ENCODE data around the gene PPBP.
A peak's percentile ranks its signal among the peaks of the same experiment; 100 is the strongest.

Gene PPBP

GRCh38 chr4:73998040-73999011 lies 10.3 kb upstream of the PPBP start, which contains the start of gene CXCL5:
CXCL5 (minus strand) TSS chr4:73998677; CDS start chr4:73998581, 96 bp downstream.
- Histone ChIP-seq H3K9me3 (ENCODE audit: control extremely low read depth in 1 of 5, control insufficient read depth in 4 of 5, insufficient read depth in 2 of 5, low read depth in 1 of 5, low read length in 4 of 5) (no peaks in the 10 kb centered on the region), H3K36me3 (ENCODE audit: control insufficient read depth in 4 of 4, insufficient read depth in 4 of 4, low read length in 3 of 4) (no peaks in the 10 kb centered on the region), H3K27me3 (replicated peaks in 2 of 5; ENCODE audit: control insufficient read depth in 4 of 5, insufficient read depth in 5 of 5, low read length in 4 of 5) (peaks cover 0 to 14% (median 6%) of the 10 kb centered on the region in 5 experiments), H3K27ac (ENCODE audit: insufficient read depth in 1 of 2, low read depth in 1 of 2, low read length in 2 of 2, poor library complexity in 1 of 2, severe bottlenecking in 2 of 2) (no peak within 1 kb of the TSS), H3K4me1 (ENCODE audit: control extremely low read depth in 1 of 4, control insufficient read depth in 4 of 4, insufficient read depth in 4 of 4, low read length in 3 of 4) (peaks cover 0 to 10% (median 7%) of the 10 kb centered on the region in 4 experiments), H3K4me3 (ENCODE audit: control insufficient read depth in 1 of 7, extremely low read depth in 1 of 7, insufficient read depth in 4 of 7, low read depth in 2 of 7, low read length in 6 of 7) (peak within 1 kb of the TSS in 5 of 7 experiments; percentile 37 to 74 (median 64))
- POLR2A ChIA-PET, result no interaction called here
- WGBS (ENCODE audit: insufficient coverage), result 11% methylated on average over 31 of the region's 46 CpGs
- peak; percentile 48 to 58 (median 49) for DNase-seq
- CTCF ChIA-PET, result interaction anchor here (1.1 to 3.5 kb wide), 9 partner anchors 14 to 338 kb away, joined by 3 to 15 read pairs (median 5); partner anchors contain the start of gene CXCL3

DNA sequence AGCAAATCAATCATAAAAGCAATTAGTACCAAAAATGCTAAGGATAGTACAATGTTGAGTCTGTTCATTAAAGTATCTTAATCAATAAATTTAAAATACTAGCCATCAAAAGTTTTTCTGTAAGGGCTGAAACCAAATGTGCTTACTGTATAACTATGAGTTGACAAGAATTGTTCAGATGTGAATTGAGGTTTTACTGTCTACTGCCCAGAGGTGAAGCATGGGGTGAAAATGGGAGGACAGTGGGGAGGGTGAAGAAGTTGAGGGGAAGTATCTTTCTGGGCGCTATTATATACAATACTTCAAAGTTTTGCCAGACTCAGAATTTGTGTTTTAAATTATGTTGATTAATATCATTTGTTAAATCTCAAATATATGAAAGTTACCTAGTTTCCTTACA lies 4.1 kb upstream of the PPBP start:
- H3K4me3 ChIP-seq (ENCODE audit: control insufficient read depth in 1 of 7, extremely low read depth in 1 of 7, insufficient read depth in 4 of 7, low read depth in 2 of 7, low read length in 6 of 7), result no peak overlapping the region
- WGBS (ENCODE audit: insufficient coverage), result no CpG with 5 or more reads among the region's 1 CpG
- H3K27ac ChIP-seq (ENCODE audit: insufficient read depth in 1 of 2, low read depth in 1 of 2, low read length in 2 of 2, poor library complexity in 1 of 2, severe bottlenecking in 2 of 2), result no peak overlapping the region
- H3K27me3 ChIP-seq (replicated peaks in 2 of 5; ENCODE audit: control insufficient read depth in 4 of 5, insufficient read depth in 5 of 5, low read length in 4 of 5), result no peaks in the 10 kb centered on the region
- ChIA-PET POLR2A (no interaction called here), CTCF (interaction anchor here (1.5 kb wide), 1 partner anchor 10 kb away, joined by 4 read pairs; the partner anchor contains the start of gene PF4)
- DNase-seq, result peak in 2 of 3 donors; percentile 37 to 57
- peaks cover 0 to 27% (median 12%) of the 10 kb centered on the region in 4 experiments for H3K4me1 ChIP-seq (ENCODE audit: control extremely low read depth in 1 of 4, control insufficient read depth in 4 of 4, insufficient read depth in 4 of 4, low read length in 3 of 4)
- H3K36me3 ChIP-seq (ENCODE audit: control insufficient read depth in 4 of 4, insufficient read depth in 4 of 4, low read length in 3 of 4), result no peaks in the 10 kb centered on the region
- no peaks in the 10 kb centered on the region for H3K9me3 ChIP-seq (ENCODE audit: control extremely low read depth in 1 of 5, control insufficient read depth in 4 of 5, insufficient read depth in 2 of 5, low read depth in 1 of 5, low read length in 4 of 5)

GRCh38 chr4:73991742-73992000 lies 3.7 kb upstream of the PPBP start:
- Histone ChIP-seq H3K27me3 (replicated peaks in 2 of 5; ENCODE audit: control insufficient read depth in 4 of 5, insufficient read depth in 5 of 5, low read length in 4 of 5) (no peaks in the 10 kb centered on the region), H3K27ac (ENCODE audit: insufficient read depth in 1 of 2, low read depth in 1 of 2, low read length in 2 of 2, poor library complexity in 1 of 2, severe bottlenecking in 2 of 2) (no peak overlapping the region), H3K9me3 (ENCODE audit: control extremely low read depth in 1 of 5, control insufficient read depth in 4 of 5, insufficient read depth in 2 of 5, low read depth in 1 of 5, low read length in 4 of 5) (no peaks in the 10 kb centered on the region), H3K4me3 (ENCODE audit: control insufficient read depth in 1 of 7, extremely low read depth in 1 of 7, insufficient read depth in 4 of 7, low read depth in 2 of 7, low read length in 6 of 7) (no peak overlapping the region), H3K4me1 (ENCODE audit: control extremely low read depth in 1 of 4, control insufficient read depth in 4 of 4, insufficient read depth in 4 of 4, low read length in 3 of 4) (peaks cover 0 to 27% (median 12%) of the 10 kb centered on the region in 4 experiments), H3K36me3 (ENCODE audit: control insufficient read depth in 4 of 4, insufficient read depth in 4 of 4, low read length in 3 of 4) (no peaks in the 10 kb centered on the region)
- no CpG with 5 or more reads among the region's 1 CpG for WGBS (ENCODE audit: insufficient coverage)
- ChIA-PET CTCF (no interaction called here), POLR2A (no interaction called here)
- peak in 2 of 3 donors; percentile 69 to 79 for DNase-seq

GRCh38 chr4:73990988-73991741 lies 3.2 kb upstream of the PPBP start:
- H3K27ac ChIP-seq (ENCODE audit: insufficient read depth in 1 of 2, low read depth in 1 of 2, low read length in 2 of 2, poor library complexity in 1 of 2, severe bottlenecking in 2 of 2), result no peak overlapping the region
- ChIA-PET CTCF (interaction anchor here (1.4 kb wide), 1 partner anchor 109 kb away, joined by 4 read pairs; no protein-coding TSS in a partner anchor), POLR2A (no interaction called here)
- peaks cover 0 to 27% (median 12%) of the 10 kb centered on the region in 4 experiments for H3K4me1 ChIP-seq (ENCODE audit: control extremely low read depth in 1 of 4, control insufficient read depth in 4 of 4, insufficient read depth in 4 of 4, low read length in 3 of 4)
- H3K36me3 ChIP-seq (ENCODE audit: control insufficient read depth in 4 of 4, insufficient read depth in 4 of 4, low read length in 3 of 4), result no peaks in the 10 kb centered on the region
- WGBS (ENCODE audit: insufficient coverage), result 100% methylated on average over 1 of the region's 9 CpGs
- H3K4me3 ChIP-seq (ENCODE audit: control insufficient read depth in 1 of 7, extremely low read depth in 1 of 7, insufficient read depth in 4 of 7, low read depth in 2 of 7, low read length in 6 of 7), result no peak overlapping the region
- H3K9me3 ChIP-seq (ENCODE audit: control extremely low read depth in 1 of 5, control insufficient read depth in 4 of 5, insufficient read depth in 2 of 5, low read depth in 1 of 5, low read length in 4 of 5), result no peaks in the 10 kb centered on the region
- no peaks in the 10 kb centered on the region for H3K27me3 ChIP-seq (replicated peaks in 2 of 5; ENCODE audit: control insufficient read depth in 4 of 5, insufficient read depth in 5 of 5, low read length in 4 of 5)
- no peak for DNase-seq

DNA sequence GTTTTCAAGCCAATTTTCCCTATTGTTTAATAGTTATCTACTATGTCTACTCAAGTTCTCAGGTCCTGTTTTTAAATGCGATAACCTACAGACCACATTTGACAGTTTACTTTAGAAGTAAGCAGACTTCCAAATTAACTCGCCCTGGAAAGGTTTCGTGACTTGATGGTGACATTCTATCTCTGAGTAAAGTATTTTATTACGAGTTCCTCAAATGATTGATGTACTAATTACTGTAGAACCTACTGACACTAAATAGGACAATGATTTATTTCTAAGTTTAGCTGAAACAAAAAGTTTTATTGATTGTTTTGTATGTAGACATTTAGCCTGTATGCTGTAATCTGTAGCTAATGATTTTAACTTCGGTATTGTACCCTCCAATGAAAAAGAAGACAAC lies 1.9 kb upstream of the PPBP start:
- WGBS (ENCODE audit: insufficient coverage), result no CpG with 5 or more reads among the region's 5 CpGs
- H3K9me3 ChIP-seq (ENCODE audit: control extremely low read depth in 1 of 5, control insufficient read depth in 4 of 5, insufficient read depth in 2 of 5, low read depth in 1 of 5, low read length in 4 of 5), result no peaks in the 10 kb centered on the region
- no peaks in the 10 kb centered on the region for H3K27me3 ChIP-seq (replicated peaks in 2 of 5; ENCODE audit: control insufficient read depth in 4 of 5, insufficient read depth in 5 of 5, low read length in 4 of 5)

GRCh38 chr4:73989031-73989430 lies 1.0 kb upstream of the PPBP start:
- CTCF ChIA-PET, result no interaction called here

More for the DNA sequence above, 1.9 kb upstream of the PPBP start:
- Histone ChIP-seq H3K27ac (ENCODE audit: insufficient read depth in 1 of 2, low read depth in 1 of 2, low read length in 2 of 2, poor library complexity in 1 of 2, severe bottlenecking in 2 of 2) (no peak overlapping the region), H3K4me3 (ENCODE audit: control insufficient read depth in 1 of 7, extremely low read depth in 1 of 7, insufficient read depth in 4 of 7, low read depth in 2 of 7, low read length in 6 of 7) (no peak overlapping the region), H3K4me1 (ENCODE audit: control extremely low read depth in 1 of 4, control insufficient read depth in 4 of 4, insufficient read depth in 4 of 4, low read length in 3 of 4) (peaks cover 0 to 27% (median 12%) of the 10 kb centered on the region in 4 experiments), H3K36me3 (ENCODE audit: control insufficient read depth in 4 of 4, insufficient read depth in 4 of 4, low read length in 3 of 4) (no peaks in the 10 kb centered on the region)
- CTCF ChIA-PET, result interaction anchor here (0.6 to 1.4 kb wide), 2 partner anchors 48 to 111 kb away, joined by 3 to 4 read pairs; no protein-coding TSS in a partner anchor
- POLR2A ChIA-PET, result no interaction called here
- DNase-seq, result no peak

More at GRCh38 chr4:73989031-73989430, 1.0 kb upstream of the PPBP start:
- DNase-seq, result no peak
- POLR2A ChIA-PET, result no interaction called here
- Histone ChIP-seq H3K4me1 (ENCODE audit: control extremely low read depth in 1 of 4, control insufficient read depth in 4 of 4, insufficient read depth in 4 of 4, low read length in 3 of 4) (peaks cover 0 to 27% (median 12%) of the 10 kb centered on the region in 4 experiments), H3K36me3 (ENCODE audit: control insufficient read depth in 4 of 4, insufficient read depth in 4 of 4, low read length in 3 of 4) (no peaks in the 10 kb centered on the region), H3K9me3 (ENCODE audit: control extremely low read depth in 1 of 5, control insufficient read depth in 4 of 5, insufficient read depth in 2 of 5, low read depth in 1 of 5, low read length in 4 of 5) (no peaks in the 10 kb centered on the region), H3K27me3 (replicated peaks in 2 of 5; ENCODE audit: control insufficient read depth in 4 of 5, insufficient read depth in 5 of 5, low read length in 4 of 5) (no peaks in the 10 kb centered on the region), H3K27ac (ENCODE audit: insufficient read depth in 1 of 2, low read depth in 1 of 2, low read length in 2 of 2, poor library complexity in 1 of 2, severe bottlenecking in 2 of 2) (no peak overlapping the region), H3K4me3 (ENCODE audit: control insufficient read depth in 1 of 7, extremely low read depth in 1 of 7, insufficient read depth in 4 of 7, low read depth in 2 of 7, low read length in 6 of 7) (no peak overlapping the region)
- 14% methylated on average over 1 of the region's 3 CpGs for WGBS (ENCODE audit: insufficient coverage)

Measured in common myeloid progenitor, CD34-positive (primary cell).